IMR-90 (cell line): ENCODE data around the gene CROCC2.

Experiments
- BHLHE40 ChIP-seq: fragments of 150-350 bp; IDR thresholded peaks from 2 replicates; pipeline ENCODE4 v1.6.1; 2016; ENCODE audit warnings: mild to moderate bottlenecking, low read depth, low read length
- CEBPB ChIP-seq: IDR thresholded peaks from 2 replicates; pipeline ENCODE4 v1.6.1; 2012; ENCODE audit warnings: low read depth, low read length, improper control_type of control experiment
- CHD1 ChIP-seq: IDR thresholded peaks from 2 replicates; pipeline ENCODE4 v1.6.1; 2012; ENCODE audit warnings: low read depth, low read length, improper control_type of control experiment
- CTCF ChIP-seq: conservative IDR thresholded peaks from 2 replicates; pipeline ENCODE4 v1.5.1; 2012; ENCODE audit warnings: mild to moderate bottlenecking, low read depth, low read length, improper control_type of control experiment
- FOS ChIP-seq: fragments of 150-350 bp; IDR thresholded peaks from 2 replicates; pipeline ENCODE4 v1.6.1; 2016; ENCODE audit warnings: low read depth, low read length
- MAFK ChIP-seq: IDR thresholded peaks from 2 replicates; pipeline ENCODE4 v1.6.1; 2012; ENCODE audit warnings: low read depth, low read length, improper control_type of control experiment
- MAZ ChIP-seq: IDR thresholded peaks from 2 replicates; pipeline ENCODE4 v1.6.1; 2012; ENCODE audit warnings: low read depth, mild to moderate bottlenecking, low read length, improper control_type of control experiment, moderate library complexity, borderline replicate concordance
- MXI1 ChIP-seq: IDR thresholded peaks from 2 replicates; pipeline ENCODE4 v1.6.1; 2012; ENCODE audit warnings: low read depth, mild to moderate bottlenecking, low read length, moderate library complexity, borderline replicate concordance
- POLR2A ChIP-seq: IDR thresholded peaks from 2 replicates; pipeline ENCODE4 v1.6.1; 2012; ENCODE audit warnings: mild to moderate bottlenecking, low read depth, low read length
- RAD21 ChIP-seq: IDR thresholded peaks from 2 replicates; pipeline ENCODE4 v1.6.1; 2012; ENCODE audit warnings: low read length, improper control_type of control experiment
- RFX5 ChIP-seq: IDR thresholded peaks from 2 replicates; pipeline ENCODE4 v1.8.0; 2012; ENCODE audit warnings: low read depth, mild to moderate bottlenecking, low read length, moderate library complexity
- SMC3 ChIP-seq: fragments of 150-350 bp; IDR thresholded peaks from 2 replicates; pipeline ENCODE4 v1.6.1; 2016; ENCODE audit warnings: low read depth, mild to moderate bottlenecking, antibody characterized with exemption, low read length, moderate library complexity
- TF ChIP-seq, protein P1 (sequence below): fragments of 150-350 bp; IDR thresholded peaks from 2 replicates; pipeline ENCODE4 v1.6.1; 2016; ENCODE audit warnings: low read depth, mild to moderate bottlenecking, low read length, moderate library complexity, borderline replicate concordance
- TF ChIP-seq, protein P2 (sequence below): fragments of 150-350 bp; IDR thresholded peaks from 2 replicates; pipeline ENCODE4 v1.6.1; 2017; ENCODE audit warnings: mild to moderate bottlenecking, antibody characterized with exemption, low read length, low read depth

- no peak for TF ChIP-seq CTCF
- TF ChIP-seq, protein P1, sequence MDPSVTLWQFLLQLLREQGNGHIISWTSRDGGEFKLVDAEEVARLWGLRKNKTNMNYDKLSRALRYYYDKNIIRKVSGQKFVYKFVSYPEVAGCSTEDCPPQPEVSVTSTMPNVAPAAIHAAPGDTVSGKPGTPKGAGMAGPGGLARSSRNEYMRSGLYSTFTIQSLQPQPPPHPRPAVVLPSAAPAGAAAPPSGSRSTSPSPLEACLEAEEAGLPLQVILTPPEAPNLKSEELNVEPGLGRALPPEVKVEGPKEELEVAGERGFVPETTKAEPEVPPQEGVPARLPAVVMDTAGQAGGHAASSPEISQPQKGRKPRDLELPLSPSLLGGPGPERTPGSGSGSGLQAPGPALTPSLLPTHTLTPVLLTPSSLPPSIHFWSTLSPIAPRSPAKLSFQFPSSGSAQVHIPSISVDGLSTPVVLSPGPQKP, result no peak
- TF ChIP-seq POLR2A, result no peak
- TF ChIP-seq, protein P2, sequence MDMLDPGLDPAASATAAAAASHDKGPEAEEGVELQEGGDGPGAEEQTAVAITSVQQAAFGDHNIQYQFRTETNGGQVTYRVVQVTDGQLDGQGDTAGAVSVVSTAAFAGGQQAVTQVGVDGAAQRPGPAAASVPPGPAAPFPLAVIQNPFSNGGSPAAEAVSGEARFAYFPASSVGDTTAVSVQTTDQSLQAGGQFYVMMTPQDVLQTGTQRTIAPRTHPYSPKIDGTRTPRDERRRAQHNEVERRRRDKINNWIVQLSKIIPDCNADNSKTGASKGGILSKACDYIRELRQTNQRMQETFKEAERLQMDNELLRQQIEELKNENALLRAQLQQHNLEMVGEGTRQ, result no peak
- no peak for TF ChIP-seq RAD21
- no peak for TF ChIP-seq FOS
- TF ChIP-seq RFX5, result no peak
- no peak for TF ChIP-seq MAZ
- no peak for TF ChIP-seq BHLHE40
- no peak for TF ChIP-seq MAFK
- no peak for TF ChIP-seq CEBPB
- TF ChIP-seq SMC3, result no peak
- no peak for TF ChIP-seq MXI1
- no peak for TF ChIP-seq CHD1
Observed at GRCh38 chr2:241009601-241010530, 103.7 kb downstream of the CROCC2 start.
